DND-41 (cell line): Measurements from ENCODE around the gene ARHGAP8.

Experiments
- ATAC-seq: fragments of 200-7000 bp; cut with Tn5 transposase; 3 replicates; pipeline ENCODE4 v1.9.1; 2021; ENCODE audit warnings: low read depth; ENCODE audit not compliant: insufficient read depth
- DNase-seq: peaks from one replicate; pipeline ENCODE4 v3.0.0-alpha.2; 2020
- H2AFZ ChIP-seq: 2 replicates; pipeline ENCODE4 v1.6.0; 2012; ENCODE audit warnings: low read depth, low read length
- H3K27ac ChIP-seq: 2 replicates; pipeline ENCODE4 v1.5.1; 2012; ENCODE audit warnings: low read length, inconsistent platforms
- H3K27me3 ChIP-seq: fragments of 200-600 bp; sonication (generic); 2 replicates; pipeline ENCODE4 v1.6.0; 2012; ENCODE audit warnings: low read length, mild to moderate bottlenecking, inconsistent platforms; ENCODE audit not compliant: insufficient read depth, poor library complexity
- H3K36me3 ChIP-seq: 2 replicates; pipeline ENCODE4 v1.5.1; 2012; ENCODE audit warnings: low read length, inconsistent platforms; ENCODE audit not compliant: insufficient read depth
- H3K4me1 ChIP-seq: 2 replicates; pipeline ENCODE4 v1.5.1; 2012; ENCODE audit warnings: mild to moderate bottlenecking, low read length; ENCODE audit not compliant: insufficient read depth
- H3K4me2 ChIP-seq: 2 replicates; pipeline ENCODE4 v1.6.0; 2012; ENCODE audit warnings: mild to moderate bottlenecking, moderate library complexity, low read length, inconsistent platforms; ENCODE audit not compliant: insufficient read depth
- H3K4me3 ChIP-seq, 2 experiments: fragments of 200-600 bp in 1 of 2; shearing (Covaris generic) in 1 of 2; 2 replicates each; pipeline ENCODE4 v1.5.1; 2012 to 2016; ENCODE audit warnings: inconsistent platforms in 2 of 2, low read length in 2 of 2, mild to moderate bottlenecking in 2 of 2, low read depth in 1 of 2, moderate library complexity in 1 of 2
- H3K79me2 ChIP-seq: 2 replicates; pipeline ENCODE4 v1.6.0; 2012; ENCODE audit warnings: low read length, inconsistent platforms; ENCODE audit not compliant: insufficient read depth
- H3K9ac ChIP-seq: 2 replicates; pipeline ENCODE4 v1.6.0; 2012; ENCODE audit warnings: low read depth, mild to moderate bottlenecking, inconsistent platforms, low read length, moderate library complexity
- H3K9me3 ChIP-seq: 2 replicates; pipeline ENCODE4 v1.5.1; 2012; ENCODE audit warnings: low read length, moderate library complexity, mild to moderate bottlenecking, inconsistent platforms; ENCODE audit not compliant: insufficient read depth, severe bottlenecking
- H4K20me1 ChIP-seq: 2 replicates; pipeline ENCODE4 v1.6.0; 2012; ENCODE audit warnings: low read length; ENCODE audit not compliant: insufficient read depth
- CTCF ChIP-seq: IDR thresholded peaks from 2 replicates; pipeline ENCODE4 v1.5.1; 2012; ENCODE audit warnings: borderline replicate concordance, low read length, moderate library complexity, mild to moderate bottlenecking; ENCODE audit not compliant: poor library complexity, severe bottlenecking; ENCODE audit errors: extremely low read depth
- EZH2 ChIP-seq: IDR thresholded peaks from 3 replicates; pipeline ENCODE4 v1.6.1; 2012; ENCODE audit warnings: borderline replicate concordance, low read depth, mild to moderate bottlenecking, moderate library complexity, low read length, inconsistent platforms; ENCODE audit not compliant: severe bottlenecking

The ARHGAP8 gene

GRCh38 chr22:44884968-44885805, 132.8 kb downstream of the ARHGAP8 start:
- H3K4me1 ChIP-seq = no peaks in the 10 kb centered on the region
- H3K27ac ChIP-seq = no peak overlapping the region
- no peaks in the 10 kb centered on the region for H3K27me3 ChIP-seq
- H3K36me3 ChIP-seq = peaks cover 69% of the 10 kb centered on the region
- H2AFZ ChIP-seq = no peak overlapping the region
- no peak for ATAC-seq
- H3K9ac ChIP-seq = no peak overlapping the region
- no peak for TF ChIP-seq EZH2
- TF ChIP-seq CTCF = no peak
- H3K9me3 ChIP-seq = no peaks in the 10 kb centered on the region
- no peak overlapping the region for H3K4me2 ChIP-seq
- H4K20me1 ChIP-seq = peaks cover 11% of the 10 kb centered on the region
- H3K79me2 ChIP-seq = 0 out of 2 replicates have a peak, but pooled peaks cover 2% of the 10 kb centered on the region
- DNase-seq = no peak
- H3K4me3 ChIP-seq = no peak overlapping the region

- DNase-seq (no peak), ATAC-seq (no peak)
- no peaks in the 10 kb centered on the region for H3K27me3 ChIP-seq
- H2AFZ ChIP-seq = no peak overlapping the region
- H3K4me1 ChIP-seq = no peaks in the 10 kb centered on the region
- H3K36me3 ChIP-seq = peaks cover 75% of the 10 kb centered on the region
- peaks cover 15% of the 10 kb centered on the region for H4K20me1 ChIP-seq
- no peak overlapping the region for H3K4me3 ChIP-seq
- H3K9ac ChIP-seq = no peak overlapping the region
- H3K79me2 ChIP-seq = 0 out of 2 replicates have a peak, but pooled peaks cover 2% of the 10 kb centered on the region
- H3K9me3 ChIP-seq = no peaks in the 10 kb centered on the region
- TF ChIP-seq EZH2 = no peak
- no peak overlapping the region for H3K27ac ChIP-seq
- H3K4me2 ChIP-seq = no peak overlapping the region
These were observed 133.5 kb downstream of the ARHGAP8 start for GRCh38 chr22:44885806-44886360.

- ATAC-seq (no peak), DNase-seq (no peak)
- Histone ChIP-seq H3K27me3 (no peaks in the 10 kb centered on the region), H3K9me3 (no peaks in the 10 kb centered on the region), H3K9ac (no peak overlapping the region), H3K79me2 (0 out of 2 replicates have a peak, but pooled peaks cover 2% of the 10 kb centered on the region), H3K36me3 (peaks cover 80% of the 10 kb centered on the region), H3K27ac (no peak overlapping the region), H3K4me3 (no peak overlapping the region), H4K20me1 (peaks cover 16% of the 10 kb centered on the region), H2AFZ (no peak overlapping the region), H3K4me2 (no peak overlapping the region), H3K4me1 (no peaks in the 10 kb centered on the region)
- no peak for TF ChIP-seq CTCF
- TF ChIP-seq EZH2 = no peak
These were observed 135.6 kb downstream of the ARHGAP8 start for GRCh38 chr22:44887941-44888366.
